HTR-8/SVneo (cell line): ENCODE measurements around the gene DCLRE1A.

ENCODE experiments used
- DNase-seq: peaks from one replicate; pipeline ENCODE4 v3.0.0; 2011; ENCODE audit warnings: low spot score, mixed read lengths; ENCODE audit not compliant: insufficient read length
- FAIRE-seq: peaks from 2 replicates; lab custom pipeline; 2011; peaks lifted over from hg19 to GRCh38; lab: Jason Lieb, UNC

DCLRE1A gene

GRCh38 chr10:113854013-113854760, at the start of gene DCLRE1A, which contains the start of gene NHLRC2:
Gene DCLRE1A (minus strand): TSS chr10:113854082. CDS start chr10:113853182, 900 bp downstream.
Gene NHLRC2 (plus strand): TSS chr10:113854661. CDS start chr10:113854873, 212 bp downstream.
- no peak for FAIRE-seq

GRCh38 chr10:113899952-113900598, 46.2 kb upstream of the DCLRE1A start:
- FAIRE-seq (no peak), DNase-seq (no peak)

More at GRCh38 chr10:113854013-113854760, at the start of gene DCLRE1A, which contains the start of gene NHLRC2:
- DNase-seq, result peak; percentile 29

GRCh38 chr10:113897693-113898618, 44.1 kb upstream of the DCLRE1A start:
- DNase-seq, result peak; percentile 5
- FAIRE-seq, result no peak

- no peak for FAIRE-seq
- peak; percentile 8 for DNase-seq
These were observed 41.1 kb upstream of the DCLRE1A start for GRCh38 chr10:113895018-113895417.

GRCh38 chr10:113894581-113894980, 40.7 kb upstream of the DCLRE1A start:
- FAIRE-seq (no peak), DNase-seq (no peak)

GRCh38 chr10:113893570-113893969, 39.7 kb upstream of the DCLRE1A start:
- DNase-seq (no peak), FAIRE-seq (no peak)

- FAIRE-seq, result no peak
- DNase-seq, result no peak
These were observed 37.6 kb upstream of the DCLRE1A start for GRCh38 chr10:113891476-113891875.

GRCh38 chr10:113890769-113891168, 36.9 kb upstream of the DCLRE1A start:
- DNase-seq (no peak), FAIRE-seq (no peak)

GRCh38 chr10:113889911-113890310, 36.0 kb upstream of the DCLRE1A start:
- no peak for DNase-seq
- FAIRE-seq, result no peak

GRCh38 chr10:113882240-113882639, 28.4 kb upstream of the DCLRE1A start:
- FAIRE-seq, result no peak
- no peak for DNase-seq

- FAIRE-seq, result no peak
- no peak for DNase-seq
These were observed 26.4 kb upstream of the DCLRE1A start for GRCh38 chr10:113880236-113880635.

- DNase-seq (no peak), FAIRE-seq (no peak)
These were observed 25.8 kb upstream of the DCLRE1A start for GRCh38 chr10:113879691-113880090.

GRCh38 chr10:113876461-113876860, 22.6 kb upstream of the DCLRE1A start:
- no peak for FAIRE-seq
- DNase-seq, result no peak

GRCh38 chr10:113875212-113875611, 21.3 kb upstream of the DCLRE1A start:
- no peak for FAIRE-seq
- DNase-seq, result no peak

GRCh38 chr10:113872139-113873030, 18.5 kb upstream of the DCLRE1A start:
- FAIRE-seq (no peak), DNase-seq (no peak)

- DNase-seq (no peak), FAIRE-seq (no peak)
These were observed 15.9 kb upstream of the DCLRE1A start for GRCh38 chr10:113869789-113870188.

- no peak for FAIRE-seq
These were observed 14.0 kb upstream of the DCLRE1A start for GRCh38 chr10:113867904-113868303.

GRCh38 chr10:113866551-113867394, 12.9 kb upstream of the DCLRE1A start:
- DNase-seq (no peak), FAIRE-seq (no peak)

More at GRCh38 chr10:113867904-113868303, 14.0 kb upstream of the DCLRE1A start:
- no peak for DNase-seq
